Loucy (cell line): ENCODE data around the gene PPIC.

ENCODE experiments used
- EZH2phosphoT487 ChIP-seq: fragments of 200-600 bp; IDR thresholded peaks from 2 replicates; pipeline ENCODE4 v1.6.1; 2018; ENCODE audit warnings: antibody characterized with exemption, mild to moderate bottlenecking, moderate library complexity, borderline replicate concordance
- TF ChIP-seq, protein P1 (sequence below): fragments of 200-600 bp; sonication (generic); conservative IDR thresholded peaks from 2 replicates; pipeline ENCODE4 v1.5.1; 2014; ENCODE audit warnings: mild to moderate bottlenecking, antibody characterized with exemption, low read length

DNA sequence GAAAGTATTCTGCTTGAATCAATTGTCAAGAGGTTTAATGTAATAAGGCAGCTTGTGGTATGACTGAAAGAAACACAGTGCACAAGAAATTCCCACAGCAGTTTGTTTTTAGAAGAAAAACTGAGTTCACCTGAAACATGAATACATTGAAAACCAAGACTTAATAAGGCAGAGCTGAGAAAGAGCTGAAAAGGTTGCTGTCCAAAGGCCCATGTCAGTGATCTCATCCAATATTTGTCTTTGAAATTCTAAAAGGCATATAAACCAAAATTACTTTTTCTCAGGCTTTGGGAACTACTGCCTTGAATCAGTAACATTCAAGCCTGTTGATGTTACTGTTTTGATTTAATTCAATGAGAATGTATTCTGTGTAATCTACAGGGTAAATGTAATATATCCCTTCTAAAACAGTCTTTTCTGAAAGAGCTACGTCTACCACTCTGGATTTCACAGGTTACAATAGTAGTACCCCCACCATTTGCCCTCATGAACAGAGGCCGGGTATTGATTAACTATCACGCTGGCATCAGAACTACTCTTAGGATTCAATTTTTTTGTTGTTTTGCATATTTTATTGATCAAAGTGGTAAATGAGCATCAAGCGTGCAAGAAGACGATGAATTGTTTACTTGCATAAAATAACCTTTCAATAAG is 57.8 kb downstream of the PPIC start:
- TF ChIP-seq, protein P1, sequence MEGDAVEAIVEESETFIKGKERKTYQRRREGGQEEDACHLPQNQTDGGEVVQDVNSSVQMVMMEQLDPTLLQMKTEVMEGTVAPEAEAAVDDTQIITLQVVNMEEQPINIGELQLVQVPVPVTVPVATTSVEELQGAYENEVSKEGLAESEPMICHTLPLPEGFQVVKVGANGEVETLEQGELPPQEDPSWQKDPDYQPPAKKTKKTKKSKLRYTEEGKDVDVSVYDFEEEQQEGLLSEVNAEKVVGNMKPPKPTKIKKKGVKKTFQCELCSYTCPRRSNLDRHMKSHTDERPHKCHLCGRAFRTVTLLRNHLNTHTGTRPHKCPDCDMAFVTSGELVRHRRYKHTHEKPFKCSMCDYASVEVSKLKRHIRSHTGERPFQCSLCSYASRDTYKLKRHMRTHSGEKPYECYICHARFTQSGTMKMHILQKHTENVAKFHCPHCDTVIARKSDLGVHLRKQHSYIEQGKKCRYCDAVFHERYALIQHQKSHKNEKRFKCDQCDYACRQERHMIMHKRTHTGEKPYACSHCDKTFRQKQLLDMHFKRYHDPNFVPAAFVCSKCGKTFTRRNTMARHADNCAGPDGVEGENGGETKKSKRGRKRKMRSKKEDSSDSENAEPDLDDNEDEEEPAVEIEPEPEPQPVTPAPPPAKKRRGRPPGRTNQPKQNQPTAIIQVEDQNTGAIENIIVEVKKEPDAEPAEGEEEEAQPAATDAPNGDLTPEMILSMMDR: no peak
- no peak for TF ChIP-seq EZH2phosphoT487
